Stimulated activated CD4-positive, alpha-beta T cell treated with anti-CD3 and anti-CD28 coated beads, Interleukin-2, amount 100 ng/mL, for 48 hours (primary cell): ENCODE results near the gene COL4A1.

Experiments
- DNase-seq, 2 donors: peaks; one replicate each; pipeline ENCODE4 v3.0.0-alpha.2; 2020

COL4A1 gene

DNA sequence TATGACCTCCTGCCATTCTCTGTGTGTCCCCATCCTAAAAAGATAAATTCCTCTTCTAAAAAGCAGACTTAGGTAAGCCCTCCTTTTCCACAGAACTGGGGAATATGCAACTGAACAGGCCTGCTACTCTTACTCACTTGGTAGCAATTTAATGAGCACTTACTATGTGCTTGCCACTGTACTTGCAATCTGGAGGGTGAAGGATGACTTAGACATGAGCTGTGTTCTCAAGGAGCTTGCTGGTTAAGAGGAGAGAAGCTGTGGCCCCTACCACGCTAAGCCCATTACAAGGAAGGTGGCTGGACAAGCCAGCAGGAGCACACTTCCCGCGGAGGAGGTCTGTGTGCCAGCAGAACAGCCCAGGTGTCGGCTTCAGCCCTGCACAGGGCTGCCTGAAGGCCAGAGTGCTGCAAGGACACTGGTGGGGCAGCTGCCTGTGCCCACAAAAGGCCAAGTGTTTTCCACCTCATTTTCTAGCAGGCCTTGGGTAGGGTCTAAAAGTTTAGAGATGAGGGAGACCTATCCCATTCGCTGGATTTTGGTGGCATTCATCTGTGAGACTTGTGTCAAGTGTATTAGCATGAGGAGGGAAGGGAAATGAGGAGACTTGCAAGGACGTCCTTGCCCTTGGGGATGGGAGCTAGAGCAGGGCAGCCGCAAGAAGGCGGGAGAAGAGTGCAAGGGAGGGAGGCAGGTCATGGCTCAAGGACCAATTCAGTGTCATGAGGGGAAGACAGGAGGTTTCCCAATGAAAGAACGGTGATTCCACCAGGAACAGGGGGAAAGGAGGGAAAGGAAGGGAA, 52.0 kb downstream of the COL4A1 start:
- no peak for DNase-seq

GRCh38 chr13:110254151-110254679, 52.7 kb downstream of the COL4A1 start:
- DNase-seq = no peak

- no peak for DNase-seq
These were observed 55.7 kb downstream of the COL4A1 start for GRCh38 chr13:110251193-110251819.

DNA sequence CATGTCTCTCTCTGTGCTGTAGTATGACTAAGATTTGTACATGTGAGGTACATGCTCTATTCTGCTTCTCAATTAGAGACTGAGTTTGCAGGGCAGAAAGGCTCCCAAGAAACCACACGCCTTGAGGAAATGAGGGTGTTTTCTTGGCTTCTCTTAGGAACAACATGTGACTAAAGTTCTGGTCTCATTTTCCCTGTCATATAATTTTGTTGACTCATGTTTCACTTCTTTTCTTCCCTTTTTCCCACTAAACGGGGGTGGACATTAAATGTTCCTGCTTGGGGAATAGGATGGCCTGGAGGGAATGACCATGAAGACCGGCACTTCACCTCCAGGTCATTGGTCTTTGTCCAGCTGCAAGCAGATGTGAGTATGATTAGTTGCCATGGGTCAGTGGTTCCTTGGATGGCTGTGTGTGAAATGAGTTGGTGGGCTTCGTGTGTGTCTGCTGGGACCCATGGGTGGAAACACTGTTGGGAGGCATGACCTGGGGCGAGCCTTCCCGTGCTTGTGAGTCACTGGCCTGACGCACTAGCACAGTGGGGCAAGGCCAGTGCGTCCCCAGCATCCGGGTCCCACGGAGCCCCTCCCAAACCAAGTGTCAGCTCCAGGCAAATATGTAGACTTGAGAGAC, 56.6 kb downstream of the COL4A1 start:
- DNase-seq = no peak

- DNase-seq = no peak
These were observed 57.6 kb downstream of the COL4A1 start for GRCh38 chr13:110249326-110249725.

DNA sequence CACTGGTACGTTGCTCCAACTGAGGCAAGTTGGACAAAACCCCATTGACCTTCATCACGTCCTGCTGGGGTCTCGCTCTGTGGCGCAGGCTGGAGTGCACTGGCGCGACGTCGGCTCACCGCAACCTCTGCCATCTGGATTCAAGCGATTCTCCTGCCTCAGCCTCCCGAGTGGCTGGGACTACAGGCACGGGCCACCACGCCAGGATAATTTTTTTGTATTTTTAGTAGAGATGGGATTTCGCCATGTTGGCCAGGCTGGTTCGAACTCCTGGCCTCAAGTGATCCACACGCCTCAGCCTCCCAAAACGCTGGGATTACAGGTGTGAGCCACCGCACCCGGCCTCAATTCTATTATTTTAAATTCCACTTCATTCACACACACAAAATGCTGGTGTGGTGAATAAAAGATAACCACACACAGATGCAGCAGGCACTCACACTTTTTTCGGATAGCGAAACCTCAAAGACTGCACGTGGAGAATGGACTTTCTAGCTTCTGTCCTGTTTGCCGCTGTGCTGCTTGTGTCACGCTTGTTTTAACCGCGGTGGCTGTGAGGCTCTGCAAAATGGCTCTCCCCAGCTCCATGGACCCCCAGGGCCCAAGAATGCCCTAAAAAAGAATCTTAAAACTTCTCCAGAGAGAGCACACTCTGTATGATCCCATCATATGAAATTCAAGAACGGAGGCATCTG, 58.4 kb downstream of the COL4A1 start:
- DNase-seq = no peak

GRCh38 chr13:110246530-110246929, 60.4 kb downstream of the COL4A1 start:
- DNase-seq = no peak

DNA sequence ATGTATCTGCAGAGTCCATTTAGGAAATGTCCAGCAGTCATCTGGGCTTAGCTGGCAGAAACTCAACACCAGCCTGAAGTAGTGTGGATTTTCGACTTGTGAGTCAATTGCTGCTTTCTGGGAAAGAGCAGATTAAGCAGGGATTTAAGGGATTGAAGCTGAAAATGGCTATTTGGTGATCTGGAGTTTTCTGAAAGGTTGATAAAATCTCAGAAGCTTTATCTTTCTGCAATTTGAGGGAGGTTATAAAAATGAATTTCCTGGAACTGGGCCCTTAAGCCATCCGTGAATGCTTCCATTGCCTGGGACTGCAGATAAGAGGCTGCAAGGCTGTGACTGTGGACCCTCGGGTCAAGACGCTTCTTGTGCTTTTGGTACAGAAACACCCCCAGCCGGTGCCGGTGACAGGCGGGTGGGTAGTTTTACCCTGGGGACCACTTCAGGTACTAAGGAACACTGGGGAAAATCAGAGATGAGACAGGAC, 61.5 kb downstream of the COL4A1 start:
- no peak for DNase-seq

GRCh38 chr13:110244976-110245375, 62.0 kb downstream of the COL4A1 start:
- DNase-seq = no peak

GRCh38 chr13:110244071-110244830, 62.7 kb downstream of the COL4A1 start:
- DNase-seq = no peak

DNA sequence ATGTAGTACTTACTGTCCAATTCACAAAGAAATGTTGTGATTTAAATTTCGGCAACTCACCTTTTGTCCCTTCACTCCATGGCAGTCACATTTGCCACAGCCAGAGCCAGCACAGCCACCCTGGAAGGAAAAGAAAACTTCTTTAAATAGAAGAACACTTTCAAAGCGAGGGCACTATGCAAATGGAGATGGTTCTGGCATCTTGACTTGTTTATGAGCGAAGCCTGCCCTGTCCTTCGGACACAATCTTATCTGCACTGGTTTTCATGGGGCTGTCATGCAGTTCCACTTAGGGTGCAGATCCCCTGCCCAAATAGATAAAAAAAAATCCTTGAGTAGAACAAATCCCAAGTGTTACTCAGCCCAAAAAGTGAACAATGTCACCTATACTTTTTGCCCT, 64.3 kb downstream of the COL4A1 start:
- DNase-seq = no peak

GRCh38 chr13:110240943-110241342, 66.0 kb downstream of the COL4A1 start:
- no peak for DNase-seq

DNA sequence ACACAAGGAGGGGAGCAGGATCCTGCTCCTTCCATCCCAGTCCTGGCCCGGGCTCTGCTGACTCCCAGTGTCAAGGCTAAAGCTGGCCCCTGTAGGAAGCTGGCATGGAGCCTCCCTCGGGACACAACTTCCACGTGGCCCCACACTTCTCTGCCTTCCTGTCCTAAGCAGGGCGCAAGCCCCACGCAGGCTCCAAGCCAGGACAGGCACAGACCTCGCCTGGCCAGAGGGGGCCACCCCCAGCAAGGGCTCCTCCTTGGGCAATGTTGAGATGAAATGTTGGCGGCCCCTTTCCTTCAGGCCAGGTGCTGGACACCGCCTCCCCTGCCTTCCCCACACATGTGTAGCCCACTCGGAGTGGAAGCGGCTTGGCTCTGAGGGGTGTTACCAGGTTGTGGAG, 66.6 kb downstream of the COL4A1 start:
- DNase-seq = no peak

- DNase-seq = no peak
These were observed 67.5 kb downstream of the COL4A1 start for GRCh38 chr13:110239280-110240125.

DNA sequence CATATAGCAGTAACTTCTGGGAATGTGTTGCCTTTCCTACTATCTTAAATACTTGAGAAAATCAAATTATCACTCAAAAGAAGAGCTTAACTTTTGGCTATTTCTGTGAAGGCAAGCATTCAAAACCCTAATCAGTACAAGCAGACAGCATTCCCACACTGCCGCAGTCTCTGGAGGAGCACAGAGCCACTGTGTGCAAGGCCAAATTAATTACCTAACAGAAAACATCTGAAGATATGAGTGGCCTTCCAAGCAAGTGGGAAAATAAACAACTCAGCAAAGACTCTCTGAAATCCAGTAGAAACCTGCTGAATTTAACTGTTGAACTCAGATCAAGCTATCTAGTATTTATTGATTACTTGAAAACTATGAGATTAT, 68.2 kb downstream of the COL4A1 start:
- DNase-seq = no peak

DNA sequence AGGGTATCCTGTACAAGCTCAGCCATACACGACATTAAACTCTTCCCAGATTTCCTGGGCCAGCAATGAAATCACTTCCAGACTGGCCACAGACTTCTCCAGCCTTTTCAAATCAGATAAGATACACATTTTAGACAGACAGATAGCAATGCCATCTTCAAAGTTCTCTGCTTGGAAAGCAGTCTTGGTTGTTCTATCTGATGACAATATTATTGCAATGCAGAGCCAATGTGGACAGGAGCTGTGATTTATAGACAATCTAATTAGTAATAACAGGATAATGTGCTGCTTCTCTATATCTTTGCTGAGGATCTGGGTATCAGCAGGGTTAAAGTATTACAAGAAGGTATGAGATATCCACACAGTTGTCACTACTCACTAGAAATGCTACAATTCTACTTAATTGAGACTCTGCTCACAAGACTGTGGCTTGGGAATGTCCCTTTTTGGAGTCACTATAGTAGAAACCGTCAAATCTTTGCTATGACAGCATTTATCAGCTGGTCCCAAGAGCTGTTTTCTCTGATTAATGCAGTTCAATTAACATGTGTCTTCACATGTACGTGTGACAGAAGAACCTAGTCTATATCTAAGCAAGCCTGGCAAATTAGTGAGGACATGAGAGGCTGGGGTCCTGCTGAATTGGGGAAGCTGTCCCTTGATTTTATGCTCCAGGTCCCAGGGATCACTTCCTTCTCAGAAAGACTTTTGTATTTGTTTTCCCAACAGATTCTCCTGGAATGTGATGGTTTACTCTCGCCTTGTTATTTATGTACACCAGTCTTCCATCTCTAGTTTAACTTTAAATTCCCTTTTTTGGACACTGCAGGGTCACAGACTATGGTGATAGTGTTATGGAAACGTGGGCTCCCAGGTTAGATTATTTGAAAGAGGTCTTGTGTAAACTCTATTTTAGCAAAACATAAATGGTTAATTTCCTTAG, 68.8 kb downstream of the COL4A1 start:
- DNase-seq = no peak

DNA sequence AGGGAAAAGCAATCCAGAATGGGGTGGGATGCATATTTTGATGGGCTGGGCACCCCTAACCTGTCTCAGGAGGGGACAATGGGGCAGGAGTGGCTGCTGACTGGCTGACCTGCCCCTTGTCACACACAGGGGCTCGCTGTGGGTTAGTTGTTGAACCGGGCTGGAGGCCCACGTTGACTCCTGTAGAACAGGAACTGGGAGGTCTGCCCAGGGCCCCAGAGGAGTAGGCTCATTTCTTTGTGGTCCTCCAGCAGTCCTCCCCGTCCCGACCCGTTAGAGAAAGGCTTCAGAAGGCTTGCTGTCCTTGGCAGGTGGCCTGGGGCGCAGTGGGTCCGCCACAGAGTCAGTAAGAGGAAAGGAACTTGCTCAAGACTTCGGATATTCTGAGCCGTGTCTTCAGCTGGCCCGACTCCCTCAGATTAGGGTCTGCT, 70.1 kb downstream of the COL4A1 start:
- no peak for DNase-seq

- DNase-seq = no peak
These were observed 70.5 kb downstream of the COL4A1 start for GRCh38 chr13:110236431-110236830.

- no peak for DNase-seq
These were observed 72.4 kb downstream of the COL4A1 start for GRCh38 chr13:110234532-110234931.

GRCh38 chr13:110233951-110234280, 73.0 kb downstream of the COL4A1 start:
- DNase-seq = no peak
